ENCODE results near the gene GNG3. TPM values are rescaled to one million over a fixed set of nuclear protein-coding genes. Genes with fewer than 3 reads are reported as not detected.

The GNG3 gene
- not detected for total RNA-seq

GRCh38 chr11:62707277-62707861 is at the start of gene GNG3, which contains the start of gene BSCL2:
Gene GNG3 (plus strand): TSS chr11:62707676. CDS start chr11:62708296, 620 bp downstream.
Gene BSCL2 (minus strand): TSS chr11:62707424. CDS start chr11:62707195, 229 bp downstream.
- WGBS, 2 donors = 83 to 86% methylated on average over 4 to 7 of the region's 10 CpGs
- Histone ChIP-seq H3K36me3 (peaks cover 0 to 31% (median 0%) of the 10 kb centered on the region in 3 donors), H3K4me1 (peaks cover 28 to 58% (median 33%) of the 10 kb centered on the region in 3 donors), H3K27ac (peak within 1 kb of the TSS; percentile 90 to 99 (median 95)), H3K9me3 (no peaks in the 10 kb centered on the region), H3K27me3 (no peaks in the 10 kb centered on the region), H3K4me3 (peak within 1 kb of the TSS; percentile 57 to 76 (median 71))
- TF ChIP-seq CTCF (IDR thresholded peaks at IDR 0.05) = no peak
- no peak for TF ChIP-seq POLR2A (IDR thresholded peaks at IDR 0.05)
- intact Hi-C loops (cut with DNase I) = no loop called here
- DNase-seq = no peak

- Histone ChIP-seq H3K27ac (peak overlapping the region; percentile 91 to 97 (median 95)), H3K4me1 (peaks cover 17 to 49% (median 29%) of the 10 kb centered on the region in 3 donors), H3K4me3 (peak overlapping the region; percentile 78 to 94 (median 83)), H3K9me3 (no peaks in the 10 kb centered on the region), H3K36me3 (peaks cover 0 to 44% (median 10%) of the 10 kb centered on the region in 3 donors), H3K27me3 (no peaks in the 10 kb centered on the region)
- no peak for TF ChIP-seq CTCF (IDR thresholded peaks at IDR 0.05)
- no peak for TF ChIP-seq POLR2A (IDR thresholded peaks at IDR 0.05)
- no peak for DNase-seq
- intact Hi-C loops (cut with DNase I) = no loop called here
- 0 to 2% methylated on average over 4 to 17 of the region's 36 CpGs for WGBS, 2 donors
Observed at GRCh38 chr11:62664405-62665074, 42.9 kb upstream of the GNG3 start.

GRCh38 chr11:62665075-62665598 is 42.3 kb upstream of the GNG3 start, which contains the start of the genes C11orf98 and CSKMT:
Gene C11orf98 (minus strand): TSS chr11:62665210. CDS start chr11:62665169, 41 bp downstream.
Gene CSKMT (plus strand): TSS chr11:62665312. CDS start chr11:62665880, 568 bp downstream.
- intact Hi-C loops (cut with DNase I) = no loop called here
- Histone ChIP-seq H3K9me3 (no peaks in the 10 kb centered on the region), H3K36me3 (peaks cover 0 to 44% (median 10%) of the 10 kb centered on the region in 3 donors), H3K27ac (peak within 1 kb of the TSS; percentile 91 to 97 (median 95)), H3K4me3 (peak within 1 kb of the TSS; percentile 78 to 94 (median 83)), H3K27me3 (no peaks in the 10 kb centered on the region), H3K4me1 (peaks cover 17 to 55% (median 34%) of the 10 kb centered on the region in 3 donors)
- peak in 2 of 6 experiments; percentile 9 for TF ChIP-seq CTCF (IDR thresholded peaks at IDR 0.05)
- peak in 3 of 4 donors; percentile 66 to 99 (median 96) for TF ChIP-seq POLR2A (IDR thresholded peaks at IDR 0.05)
- WGBS, 2 donors = 0% methylated on average over 9 to 11 of the region's 47 CpGs
- peak; percentile 68 for DNase-seq

- TF ChIP-seq CTCF (IDR thresholded peaks at IDR 0.05) (no peak), POLR2A (IDR thresholded peaks at IDR 0.05) (no peak)
- Histone ChIP-seq H3K9me3 (no peaks in the 10 kb centered on the region), H3K27me3 (no peaks in the 10 kb centered on the region), H3K4me3 (peak overlapping the region; percentile 78 to 94 (median 83)), H3K36me3 (peaks cover 0 to 44% (median 10%) of the 10 kb centered on the region in 3 donors), H3K27ac (peak overlapping the region; percentile 91 to 97 (median 95)), H3K4me1 (peaks cover 17 to 61% (median 38%) of the 10 kb centered on the region in 3 donors)
- DNase-seq = no peak
- intact Hi-C loops (cut with DNase I) = no loop called here
- WGBS, 2 donors = 3% methylated on average over 24 to 33 of the region's 39 CpGs
Observed at GRCh38 chr11:62665599-62666258, 41.7 kb upstream of the GNG3 start.
